Measurements from ENCODE around the gene TANGO6. TPM values are rescaled to one million over a fixed set of nuclear protein-coding genes. Genes with fewer than 3 reads are reported as not detected.

The TANGO6 gene
- total RNA-seq, 3 donors from 2014 or later: 7.4 to 19.7 (median 8.2) TPM

DNA sequence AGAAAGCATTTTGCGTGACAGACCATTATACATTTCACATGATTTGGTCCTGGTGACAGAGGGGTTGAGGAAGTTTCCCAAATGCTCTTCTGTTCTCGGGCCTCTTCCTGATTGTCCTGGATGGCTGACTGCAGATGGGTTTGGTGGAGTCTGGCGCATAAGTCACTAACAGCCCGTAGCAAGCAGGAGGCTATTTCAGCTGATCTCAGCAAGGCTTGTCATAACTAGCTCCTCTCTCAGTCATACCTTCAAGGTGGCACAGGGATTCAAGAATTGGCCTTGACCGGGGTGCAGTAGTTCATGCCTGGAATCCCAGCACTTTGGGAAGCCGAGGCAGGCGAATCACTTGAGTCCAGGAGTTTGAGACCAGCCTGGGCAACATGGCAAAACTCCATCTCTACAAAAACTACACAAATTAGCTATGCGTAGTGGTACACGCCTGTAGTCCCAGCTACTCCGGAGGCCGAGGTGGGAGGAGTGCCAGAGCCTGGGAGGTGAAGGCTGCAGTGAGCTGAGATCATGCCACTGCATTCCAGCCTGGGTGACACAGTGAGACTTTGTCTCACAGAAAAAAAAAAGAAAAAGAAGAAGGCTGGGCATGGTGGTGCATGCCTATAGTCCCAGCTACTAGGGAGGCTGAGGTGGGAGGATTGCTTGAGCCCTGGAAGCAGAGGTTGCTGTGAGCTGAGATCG, 193.2 kb downstream of the TANGO6 start:
- TF ChIP-seq, protein P1, sequence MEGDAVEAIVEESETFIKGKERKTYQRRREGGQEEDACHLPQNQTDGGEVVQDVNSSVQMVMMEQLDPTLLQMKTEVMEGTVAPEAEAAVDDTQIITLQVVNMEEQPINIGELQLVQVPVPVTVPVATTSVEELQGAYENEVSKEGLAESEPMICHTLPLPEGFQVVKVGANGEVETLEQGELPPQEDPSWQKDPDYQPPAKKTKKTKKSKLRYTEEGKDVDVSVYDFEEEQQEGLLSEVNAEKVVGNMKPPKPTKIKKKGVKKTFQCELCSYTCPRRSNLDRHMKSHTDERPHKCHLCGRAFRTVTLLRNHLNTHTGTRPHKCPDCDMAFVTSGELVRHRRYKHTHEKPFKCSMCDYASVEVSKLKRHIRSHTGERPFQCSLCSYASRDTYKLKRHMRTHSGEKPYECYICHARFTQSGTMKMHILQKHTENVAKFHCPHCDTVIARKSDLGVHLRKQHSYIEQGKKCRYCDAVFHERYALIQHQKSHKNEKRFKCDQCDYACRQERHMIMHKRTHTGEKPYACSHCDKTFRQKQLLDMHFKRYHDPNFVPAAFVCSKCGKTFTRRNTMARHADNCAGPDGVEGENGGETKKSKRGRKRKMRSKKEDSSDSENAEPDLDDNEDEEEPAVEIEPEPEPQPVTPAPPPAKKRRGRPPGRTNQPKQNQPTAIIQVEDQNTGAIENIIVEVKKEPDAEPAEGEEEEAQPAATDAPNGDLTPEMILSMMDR (IDR thresholded peaks at IDR 0.05): no peak
- Histone ChIP-seq H3K9me3 (no peaks in the 10 kb centered on the region), H3K4me3 (no peak overlapping the region), H3K36me3 (ENCODE audit: low read depth) (no peaks in the 10 kb centered on the region), H3K4me1 (ENCODE audit: low read depth) (peaks cover 3% of the 10 kb centered on the region)
- ATAC-seq (no peak), DNase-seq (no peak)
- intact Hi-C loops (cut with DNase I, micrococcal nuclease): no loop called here

DNA sequence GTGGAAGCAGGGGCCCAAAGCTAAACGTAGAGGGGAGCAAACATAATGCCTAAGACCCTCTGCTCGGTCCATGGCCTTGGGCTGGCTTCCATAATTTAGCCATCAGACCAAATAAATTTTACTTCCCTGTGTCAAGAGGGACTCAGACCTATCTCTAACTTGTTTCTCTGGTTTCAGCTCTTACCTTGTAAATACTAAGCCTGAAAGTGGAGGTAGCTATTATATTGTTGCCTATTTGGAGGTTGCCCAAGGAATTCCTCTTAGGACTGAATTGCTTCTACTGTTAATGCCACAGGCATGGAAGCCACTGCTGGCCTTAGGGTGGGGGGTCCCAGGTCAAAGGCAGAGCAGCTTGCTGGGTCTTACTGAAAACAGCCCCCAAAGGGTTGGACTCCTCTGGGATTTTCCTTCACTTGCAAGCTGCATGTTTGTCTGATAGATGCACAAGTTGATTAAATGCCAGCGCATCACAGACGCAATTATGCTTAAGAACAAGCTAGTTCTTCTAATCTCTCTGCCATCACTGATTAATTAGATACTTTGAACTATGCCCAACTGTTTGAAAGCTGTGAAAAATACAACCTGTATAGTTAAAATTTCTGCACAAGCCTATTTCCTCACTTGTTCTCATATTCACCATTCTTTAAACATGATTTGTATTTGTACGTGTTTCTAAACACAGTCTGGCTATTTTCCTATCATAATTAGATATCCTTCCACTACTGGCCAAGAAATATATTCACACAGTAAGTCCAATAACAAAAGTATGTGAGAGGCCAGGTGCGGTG, 194.2 kb downstream of the TANGO6 start:
- DNase-seq: no peak
- peak; percentile 10 for ATAC-seq

DNA sequence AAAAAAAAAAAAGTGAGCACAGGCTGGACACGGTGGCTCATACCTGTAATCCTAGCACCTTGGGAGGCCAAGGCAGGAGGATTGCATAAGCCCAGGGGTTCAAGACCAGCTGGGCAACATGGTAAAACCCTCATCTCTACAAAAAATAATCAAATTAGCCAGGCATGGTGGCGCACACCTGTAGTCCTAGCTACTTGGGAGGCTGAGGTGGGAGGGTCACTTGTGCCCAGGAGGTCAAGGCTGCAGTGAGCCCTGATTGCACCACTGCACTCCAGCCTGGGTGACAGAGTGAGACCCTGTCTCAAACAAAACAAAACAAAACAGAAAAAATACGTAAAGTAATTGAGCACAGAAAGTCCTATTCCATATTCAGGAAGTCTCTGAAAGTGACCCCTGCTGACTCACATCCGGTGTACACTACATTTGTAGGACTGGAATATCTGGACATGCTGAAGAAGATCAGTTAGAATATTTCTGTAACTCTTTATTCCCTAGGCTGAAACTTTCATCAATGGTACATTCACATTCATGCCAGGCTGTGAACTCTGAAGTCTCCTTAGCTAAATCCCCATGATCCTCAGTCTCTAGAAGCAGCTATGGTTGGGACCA, 196.1 kb downstream of the TANGO6 start:
- intact Hi-C loops (cut with DNase I, micrococcal nuclease): no loop called here
- no peaks in the 10 kb centered on the region for H3K4me1 ChIP-seq (ENCODE audit: low read depth)
- no peak overlapping the region for H3K4me3 ChIP-seq
- no peaks in the 10 kb centered on the region for H3K9me3 ChIP-seq
- DNase-seq (no peak), ATAC-seq (no peak)
- no peaks in the 10 kb centered on the region for H3K36me3 ChIP-seq (ENCODE audit: low read depth)
- TF ChIP-seq, protein P1 (IDR thresholded peaks at IDR 0.05): no peak

More for the DNA sequence above, 194.2 kb downstream of the TANGO6 start:
- TF ChIP-seq, protein P1 (IDR thresholded peaks at IDR 0.05): no peak
- H3K36me3 ChIP-seq (ENCODE audit: low read depth): no peaks in the 10 kb centered on the region
- no peak overlapping the region for H3K4me3 ChIP-seq
- H3K9me3 ChIP-seq: no peaks in the 10 kb centered on the region
- H3K4me1 ChIP-seq (ENCODE audit: low read depth): no peaks in the 10 kb centered on the region
- intact Hi-C loops (cut with DNase I, micrococcal nuclease): no loop called here

DNA sequence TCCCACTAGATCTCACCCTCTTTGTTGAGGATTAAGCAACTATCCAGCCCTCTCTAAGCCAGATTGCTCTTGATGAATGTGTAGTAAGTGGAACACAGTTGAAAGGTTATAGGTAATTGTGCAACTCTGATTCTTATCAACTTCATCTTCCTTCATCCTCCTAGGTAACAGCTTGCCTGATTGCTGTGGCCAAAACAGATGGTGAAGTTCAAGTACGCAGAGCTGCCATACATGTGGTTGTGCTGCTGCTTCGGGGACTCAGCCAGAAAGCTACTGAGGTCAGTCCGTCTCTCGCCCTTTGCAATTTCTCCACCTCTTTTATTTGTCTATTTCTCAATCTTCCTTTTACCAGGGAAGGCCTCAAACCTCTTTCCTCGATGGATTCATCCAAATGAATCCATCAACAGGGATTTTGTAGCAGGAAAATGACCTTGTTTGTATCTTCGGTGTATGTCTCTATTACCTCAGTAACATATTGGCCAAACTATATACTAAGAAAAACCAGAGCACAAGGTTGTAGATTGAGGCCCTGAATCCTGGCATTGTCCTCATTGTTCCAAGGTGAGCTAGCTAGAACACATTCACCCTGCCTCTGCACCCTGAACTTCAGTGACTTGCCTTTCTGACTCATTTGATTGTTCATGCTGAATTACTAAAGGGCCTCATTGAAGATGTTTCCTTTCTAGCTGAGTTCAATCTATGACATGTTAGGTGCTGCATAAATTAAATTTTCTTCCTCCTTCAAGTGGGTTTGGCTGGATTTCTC, 197.0 kb downstream of the TANGO6 start:
- H3K4me1 ChIP-seq (ENCODE audit: low read depth): no peaks in the 10 kb centered on the region
- H3K9me3 ChIP-seq: no peaks in the 10 kb centered on the region
- no peak overlapping the region for H3K4me3 ChIP-seq
- TF ChIP-seq, protein P1 (IDR thresholded peaks at IDR 0.05): no peak
- intact Hi-C loops (cut with DNase I, micrococcal nuclease): no loop called here
- ATAC-seq (peak; percentile 85), DNase-seq (no peak)
- no peaks in the 10 kb centered on the region for H3K36me3 ChIP-seq (ENCODE audit: low read depth)

DNA sequence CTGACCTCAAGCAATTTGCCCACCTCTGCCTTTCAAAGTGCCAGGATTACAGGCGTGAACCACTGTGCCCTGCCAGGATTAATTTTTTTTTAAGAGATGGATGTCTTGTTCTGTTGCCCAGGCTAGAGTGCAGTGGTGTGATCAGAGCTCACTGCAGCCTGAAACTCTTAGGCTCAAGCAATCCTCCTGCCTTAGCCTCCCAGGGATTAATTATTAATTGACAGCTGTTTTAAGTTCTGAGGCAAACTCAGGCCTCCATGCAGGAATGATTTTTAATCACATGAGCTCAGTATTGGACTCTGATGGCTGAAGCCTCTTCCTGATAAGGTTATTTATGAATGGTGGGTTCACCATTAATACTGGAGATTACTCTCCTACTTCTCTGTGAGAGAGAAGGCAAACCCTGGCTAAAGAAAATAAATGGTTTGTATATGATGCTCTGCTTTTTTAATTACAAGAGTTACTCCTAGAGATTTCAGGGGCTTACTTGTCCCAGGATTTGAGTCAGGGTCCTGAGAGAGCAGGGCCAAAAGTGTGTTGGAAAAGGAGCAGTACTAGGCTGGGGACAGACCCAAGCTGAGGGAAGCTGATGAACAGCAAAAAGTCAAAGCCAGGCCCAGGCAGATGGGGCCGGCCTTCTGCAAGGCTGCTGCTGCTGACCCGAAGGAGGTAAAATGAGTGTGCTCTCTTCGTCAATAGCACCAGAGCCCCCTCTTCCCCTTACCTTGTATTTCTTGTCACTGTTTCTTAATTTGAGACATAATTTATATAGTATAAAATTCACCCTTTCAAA, 205.2 kb downstream of the TANGO6 start:
- intact Hi-C loops (cut with DNase I, micrococcal nuclease): no loop called here
- ATAC-seq (no peak), DNase-seq (no peak)
- Histone ChIP-seq H3K4me1 (ENCODE audit: low read depth) (peaks cover 7% of the 10 kb centered on the region), H3K36me3 (ENCODE audit: low read depth) (no peaks in the 10 kb centered on the region), H3K4me3 (no peak overlapping the region), H3K9me3 (no peaks in the 10 kb centered on the region)
- TF ChIP-seq, protein P1 (IDR thresholded peaks at IDR 0.05): no peak
